ENCODE results near the gene CACNA1I.

CACNA1I gene

DNA sequence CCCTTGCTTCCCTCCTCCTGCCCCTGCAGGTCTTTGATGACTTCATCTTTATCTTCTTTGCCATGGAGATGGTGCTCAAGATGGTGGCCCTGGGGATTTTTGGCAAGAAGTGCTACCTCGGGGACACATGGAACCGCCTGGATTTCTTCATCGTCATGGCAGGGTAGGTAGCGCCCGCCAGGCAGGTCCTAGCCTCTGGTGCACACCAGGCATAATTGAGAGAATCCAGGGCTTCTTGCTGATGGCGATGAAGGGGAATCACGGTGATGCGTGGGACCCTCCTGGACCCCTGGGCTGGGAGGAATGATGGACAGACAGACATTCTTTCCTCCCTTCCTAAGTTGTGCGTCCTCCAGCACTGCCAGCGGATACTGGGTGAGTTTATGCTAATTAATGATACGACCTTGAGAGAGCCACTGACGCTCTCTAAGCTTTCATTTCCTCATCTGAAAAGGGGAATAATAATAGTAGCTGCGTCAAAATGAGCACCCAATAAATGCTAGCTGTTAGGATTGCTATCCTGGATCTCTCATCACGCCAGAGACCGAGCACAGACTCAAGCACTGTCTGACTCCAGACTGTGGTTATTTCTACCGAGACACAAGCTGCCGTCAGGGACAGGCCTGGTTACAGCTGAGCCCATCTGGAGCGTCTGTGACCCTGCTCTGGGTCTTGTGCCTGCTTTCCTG is 30.1 kb downstream of the CACNA1I start:
- DNase-seq, result no peak

GRCh38 chr22:39601180-39601535 is 30.6 kb downstream of the CACNA1I start:
- DNase-seq, result no peak

GRCh38 chr22:39603345-39603744 is 32.8 kb downstream of the CACNA1I start:
- DNase-seq, result no peak

GRCh38 chr22:39610246-39610645 is 39.7 kb downstream of the CACNA1I start:
- no peak for DNase-seq

- no peak for DNase-seq
Measured at GRCh38 chr22:39610766-39611165, 40.2 kb downstream of the CACNA1I start.

DNA sequence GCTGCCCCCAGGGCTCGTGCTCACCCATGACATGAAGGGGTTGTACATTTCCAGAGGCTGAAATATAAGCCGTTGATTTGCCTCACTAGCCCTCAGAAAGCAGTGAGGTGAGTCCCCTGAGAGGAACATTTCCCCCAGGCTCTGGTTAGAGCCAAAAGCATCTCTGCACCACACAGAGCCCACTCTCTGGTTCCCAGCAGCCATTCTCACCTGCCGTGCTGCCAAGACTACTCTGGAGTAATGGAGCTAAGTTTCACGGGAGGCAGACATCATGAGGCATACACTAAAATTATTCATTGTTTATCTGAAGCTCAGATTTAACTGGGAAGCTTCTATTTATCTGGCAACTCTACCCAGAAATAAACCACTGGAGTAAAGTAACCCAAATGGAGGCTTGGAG is 40.8 kb downstream of the CACNA1I start:
- no peak for DNase-seq

- peak; percentile 35 for DNase-seq
Measured at GRCh38 chr22:39612811-39613548, 42.4 kb downstream of the CACNA1I start.

DNA sequence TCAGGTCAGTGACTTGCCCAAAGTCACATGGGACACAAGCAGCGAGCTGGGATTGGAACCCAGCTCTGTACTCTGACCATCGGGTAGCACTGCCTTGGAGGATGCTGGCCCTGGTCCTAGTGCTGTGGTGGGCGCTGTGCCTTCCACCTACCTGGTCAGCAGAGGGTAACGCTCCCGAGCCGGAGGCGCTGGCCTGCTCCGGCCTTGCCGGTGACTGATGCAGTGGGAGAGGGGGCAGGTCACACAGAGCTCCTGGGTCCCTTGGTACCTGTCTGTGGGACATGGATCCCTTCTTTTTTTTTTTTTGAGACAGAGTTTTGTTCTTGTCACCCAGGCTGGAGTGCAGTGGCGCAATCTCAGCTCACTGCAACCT is 43.0 kb downstream of the CACNA1I start:
- DNase-seq, result no peak

- no peak for DNase-seq
Measured at GRCh38 chr22:39614442-39614841, 43.9 kb downstream of the CACNA1I start.

DNA sequence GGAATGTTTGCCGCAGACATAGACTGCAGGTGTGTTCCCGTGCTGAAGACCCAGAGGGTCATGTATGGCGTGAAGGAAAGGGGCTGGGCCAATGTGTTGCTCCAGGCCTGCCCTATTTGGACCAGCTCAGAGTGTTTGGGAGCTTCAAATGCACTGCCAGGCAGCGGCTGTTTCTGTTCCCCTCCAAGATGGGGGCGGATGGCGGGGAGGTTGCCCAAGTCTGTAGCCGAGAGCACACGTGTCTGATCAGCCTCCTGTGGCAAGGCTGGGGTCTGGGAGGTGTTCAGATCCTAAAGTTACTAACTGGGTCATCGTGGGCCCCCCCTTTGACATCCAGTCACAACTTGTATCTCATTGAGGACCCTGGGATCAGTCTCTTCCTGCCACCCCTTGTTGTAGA is 45.5 kb downstream of the CACNA1I start:
- DNase-seq, result no peak

GRCh38 chr22:39616781-39617180 is 46.2 kb downstream of the CACNA1I start:
- DNase-seq, result no peak

DNA sequence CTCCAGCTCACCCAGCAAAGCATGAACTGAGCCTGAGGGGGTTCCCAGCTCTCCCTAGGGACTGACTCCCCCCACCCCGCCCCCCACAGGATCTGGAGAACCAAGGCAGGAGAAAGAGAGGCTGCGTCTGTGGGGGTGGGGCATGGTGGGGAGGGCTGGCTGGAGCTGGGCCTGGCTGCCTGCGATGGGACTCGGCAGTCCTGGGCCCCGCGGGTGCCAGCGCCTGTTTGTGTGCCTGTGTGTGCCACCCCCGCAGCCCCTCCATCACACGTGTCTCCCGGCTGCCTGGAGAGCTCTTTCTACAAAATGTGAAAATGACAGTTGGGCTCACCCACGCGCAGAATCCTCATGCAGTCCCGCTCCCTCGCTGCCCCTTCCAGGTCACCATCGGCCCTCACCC is 46.8 kb downstream of the CACNA1I start:
- DNase-seq, result peak; percentile 51

DNA sequence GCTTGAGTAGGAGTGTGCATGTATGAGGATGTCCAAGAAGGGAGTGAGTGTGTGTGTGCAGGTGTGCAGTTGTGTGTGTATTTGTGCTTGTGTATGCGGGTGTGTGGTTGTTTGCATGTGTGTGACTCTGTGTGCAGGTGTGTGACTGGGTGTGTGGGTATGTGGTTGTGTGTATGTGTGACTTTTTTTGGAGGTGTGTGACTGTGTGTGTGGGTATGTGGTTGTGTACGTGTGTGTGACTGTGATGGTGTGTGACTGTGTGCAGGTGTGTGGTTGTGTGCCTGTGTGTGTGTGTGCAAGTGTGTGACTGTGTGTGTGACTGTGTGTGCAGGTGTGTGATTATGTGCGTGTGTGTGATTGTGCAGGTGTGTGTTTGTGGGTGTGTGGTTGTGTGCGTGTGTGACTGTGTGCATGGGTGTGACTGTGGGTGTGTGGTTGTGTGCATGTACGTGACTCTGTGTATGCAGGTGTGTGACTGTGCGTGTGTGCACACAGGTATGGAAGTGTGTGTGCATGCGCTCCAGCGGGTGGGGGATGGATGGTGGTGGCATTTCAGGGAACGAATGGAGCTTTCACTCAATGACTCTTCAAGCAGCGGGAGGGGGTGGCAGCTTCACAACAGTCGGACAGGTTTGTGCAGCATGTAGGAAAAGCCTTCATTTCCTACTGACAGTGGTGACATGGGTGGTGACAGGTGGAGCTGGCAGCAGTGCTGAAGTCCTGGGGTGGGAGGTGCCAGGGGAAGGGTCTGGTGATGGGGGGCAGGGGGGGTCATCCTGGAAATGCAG is 47.6 kb downstream of the CACNA1I start:
- no peak for DNase-seq

DNA sequence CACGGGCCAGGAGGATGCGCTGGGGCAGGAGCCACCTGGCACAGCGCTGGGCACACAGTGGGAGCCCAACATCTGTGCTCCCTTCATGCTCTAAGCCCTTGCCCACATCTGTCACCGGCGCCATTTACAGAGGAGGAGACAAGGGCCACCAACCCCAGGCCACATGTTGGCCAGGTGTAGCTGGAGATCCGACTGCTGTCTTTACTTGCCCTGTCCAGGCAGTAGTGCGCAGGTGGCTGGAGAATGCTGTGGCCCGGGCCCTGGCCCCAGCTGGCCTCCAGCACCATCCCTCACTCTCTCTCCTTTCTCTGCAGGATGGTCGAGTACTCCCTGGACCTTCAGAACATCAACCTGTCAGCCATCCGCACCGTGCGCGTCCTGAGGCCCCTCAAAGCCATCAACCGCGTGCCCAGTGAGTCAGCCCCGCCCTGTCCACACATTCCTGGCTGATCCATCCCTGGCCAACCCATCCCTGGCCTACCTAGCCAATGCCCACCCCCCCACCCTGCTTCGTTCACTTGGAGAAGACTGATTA is 48.5 kb downstream of the CACNA1I start:
- no peak for DNase-seq

DNA sequence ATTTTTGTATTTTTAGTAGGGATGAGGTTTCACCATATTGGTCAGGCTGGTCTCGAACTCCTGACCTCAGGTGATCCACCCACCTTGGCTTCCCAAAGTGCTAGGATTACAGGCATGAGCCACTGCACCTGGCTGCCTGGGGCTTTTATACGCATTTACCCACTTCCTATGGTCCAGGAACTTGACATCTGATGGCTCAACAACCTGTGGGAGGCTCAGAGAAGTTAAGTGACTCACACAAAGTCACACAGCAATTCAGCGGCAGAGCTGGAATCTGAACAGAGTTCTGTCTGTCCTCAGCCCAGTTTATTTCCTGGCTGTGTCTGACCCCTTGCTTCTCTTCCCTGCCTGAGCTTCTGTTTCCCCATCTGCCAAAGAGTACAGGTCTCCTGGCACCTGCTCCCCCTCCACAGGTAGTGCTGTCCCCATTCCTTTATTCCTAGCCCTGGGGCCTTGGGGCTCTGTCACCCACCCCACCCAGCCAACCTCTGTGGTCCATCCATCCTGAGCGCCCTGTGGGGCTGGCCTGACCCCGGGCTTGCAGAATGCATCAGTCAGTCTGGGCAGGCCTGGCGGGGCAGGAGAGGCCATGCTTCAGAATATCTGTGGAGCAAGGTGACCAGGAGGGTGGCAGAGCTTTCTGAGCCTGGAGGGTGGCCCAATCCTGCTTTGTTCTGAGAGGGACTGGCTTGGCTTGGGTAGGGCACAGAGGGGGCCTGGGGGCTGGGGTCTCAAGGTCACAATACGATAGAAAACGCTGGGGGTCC is 50.6 kb downstream of the CACNA1I start:
- DNase-seq, result no peak

DNA sequence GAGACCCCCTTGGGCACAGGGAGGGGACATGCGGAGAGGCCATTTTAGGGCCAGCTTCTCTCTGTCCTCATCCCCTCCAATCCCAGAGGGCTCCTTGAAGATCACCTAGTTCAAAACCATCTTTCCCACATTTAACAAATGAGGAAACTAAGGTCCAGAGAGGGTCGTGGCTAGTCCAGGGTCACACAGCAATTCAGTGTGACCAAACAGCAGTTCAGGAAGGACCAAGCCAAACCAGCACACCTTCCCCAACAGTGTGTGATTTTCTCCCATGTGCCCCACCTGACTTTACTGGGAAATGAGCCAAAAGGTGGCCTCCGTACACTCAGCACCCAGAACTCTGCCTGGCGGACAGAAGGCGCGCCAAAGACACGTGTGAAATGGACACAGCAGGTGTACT is 51.3 kb downstream of the CACNA1I start:
- no peak for DNase-seq

GRCh38 chr22:39622881-39623367 is 52.4 kb downstream of the CACNA1I start:
- peak; percentile 70 for DNase-seq

- no peak for DNase-seq
Measured at GRCh38 chr22:39623603-39624500, 53.3 kb downstream of the CACNA1I start.

GRCh38 chr22:39624501-39624821 is 53.9 kb downstream of the CACNA1I start:
- no peak for DNase-seq

DNA sequence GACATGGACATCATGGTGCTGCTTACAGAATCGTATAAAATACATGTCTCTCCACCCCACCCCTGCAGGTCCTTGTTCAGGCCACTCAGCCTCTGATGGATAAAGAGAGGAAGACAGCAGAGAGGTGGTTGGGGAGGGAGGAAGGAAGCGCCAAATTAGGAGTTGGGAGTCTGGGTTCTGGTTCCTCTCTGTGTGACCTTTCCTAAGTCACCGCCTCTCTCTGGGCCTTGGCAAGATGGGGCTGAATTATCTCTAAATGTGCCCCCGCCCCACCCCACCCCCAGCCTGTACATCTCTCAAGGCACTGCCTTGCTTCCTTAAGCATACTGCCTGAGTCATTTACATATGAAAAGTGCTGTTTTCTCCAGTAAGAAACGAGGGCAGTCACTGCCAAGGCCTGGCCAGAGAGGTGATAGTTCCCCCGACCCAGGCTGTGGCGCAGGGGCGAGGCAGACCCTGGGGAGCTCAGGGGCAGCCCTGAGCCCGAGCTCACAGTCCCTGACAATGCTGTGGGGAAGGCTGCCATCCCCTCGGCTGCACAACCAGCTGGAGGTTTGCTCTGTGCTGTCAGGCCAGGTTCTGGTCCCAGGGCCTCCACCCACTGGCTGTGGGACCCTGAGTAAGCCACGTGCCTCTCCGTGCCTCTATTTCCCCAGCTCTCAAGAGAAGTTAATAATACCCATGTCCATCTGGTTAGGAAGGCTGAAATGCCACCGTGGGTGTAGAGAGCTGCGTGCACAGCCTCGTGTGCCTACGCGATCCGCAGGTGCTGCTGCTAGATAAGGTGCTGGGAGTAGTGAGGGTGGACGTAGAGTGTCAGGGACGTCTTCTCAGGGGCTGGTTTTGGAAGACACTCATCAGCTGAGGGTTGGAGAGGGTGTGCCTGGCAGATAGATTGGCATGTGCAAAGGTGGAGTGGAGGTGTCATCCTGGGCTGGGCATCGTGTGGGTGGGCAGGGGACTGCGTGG is 55.3 kb downstream of the CACNA1I start:
- no peak for DNase-seq

- no peak for DNase-seq
Measured at GRCh38 chr22:39627208-39627607, 56.7 kb downstream of the CACNA1I start.

All from activated naive CD4-positive, alpha-beta T cell treated with anti-CD3 and anti-CD28 coated beads, Interleukin-2, amount 50 U/mL, for 16 hours (primary cell).